ENCODE results near the gene SLC6A20. TPM values are rescaled to one million over a fixed set of nuclear protein-coding genes. Genes with fewer than 3 reads are reported as not detected.

Gene SLC6A20
- total RNA-seq, 1 donor from 2014 or later, result 2.8 TPM

GRCh38 chr3:45779746-45780735 lies 16.3 kb downstream of the SLC6A20 start:
- no peak for TF ChIP-seq CTCF (conservative IDR thresholded peaks at IDR 0.05; ENCODE audit: low read depth, low read length)
- no peak for DNase-seq (ENCODE audit: low read depth)
- H3K4me3 ChIP-seq (ENCODE audit: low read depth, low read length), result no peak overlapping the region

- no peak for DNase-seq (ENCODE audit: low read depth)
- no peak overlapping the region for H3K4me3 ChIP-seq (ENCODE audit: low read depth, low read length)
- TF ChIP-seq CTCF (conservative IDR thresholded peaks at IDR 0.05; ENCODE audit: low read depth, low read length), result no peak
Observed at GRCh38 chr3:45778761-45779201, 17.6 kb downstream of the SLC6A20 start.

- no peak overlapping the region for H3K4me3 ChIP-seq (ENCODE audit: low read depth, low read length)
- DNase-seq (ENCODE audit: low read depth), result no peak
- TF ChIP-seq CTCF (conservative IDR thresholded peaks at IDR 0.05; ENCODE audit: low read depth, low read length), result no peak
Observed at GRCh38 chr3:45777746-45778386, 18.5 kb downstream of the SLC6A20 start.

- DNase-seq (ENCODE audit: low read depth), result no peak
- TF ChIP-seq CTCF (conservative IDR thresholded peaks at IDR 0.05; ENCODE audit: low read depth, low read length), result no peak
- no peak overlapping the region for H3K4me3 ChIP-seq (ENCODE audit: low read depth, low read length)
Observed at GRCh38 chr3:45777111-45777745, 19.1 kb downstream of the SLC6A20 start.

- no peak overlapping the region for H3K4me3 ChIP-seq (ENCODE audit: low read depth, low read length)
- DNase-seq (ENCODE audit: low read depth), result no peak
- TF ChIP-seq CTCF (conservative IDR thresholded peaks at IDR 0.05; ENCODE audit: low read depth, low read length), result no peak
Observed at GRCh38 chr3:45776611-45777010, 19.7 kb downstream of the SLC6A20 start.

GRCh38 chr3:45776301-45776595 lies 20.1 kb downstream of the SLC6A20 start:
- no peak for TF ChIP-seq CTCF (conservative IDR thresholded peaks at IDR 0.05; ENCODE audit: low read depth, low read length)
- no peak for DNase-seq (ENCODE audit: low read depth)
- no peak overlapping the region for H3K4me3 ChIP-seq (ENCODE audit: low read depth, low read length)

Data from epithelial cell of proximal tubule (primary cell).